ENCODE measurements around the gene HHAT. TPM values are rescaled to one million over a fixed set of nuclear protein-coding genes. Genes with fewer than 3 reads are reported as not detected.

The HHAT gene
- total RNA-seq, 1 donor from 2014 or later, result 2.9 TPM

GRCh38 chr1:210445931-210446330 lies 117.2 kb downstream of the HHAT start:
- H3K27me3 ChIP-seq (ENCODE audit: control insufficient read depth, insufficient read depth, low read length), result no peaks in the 10 kb centered on the region
- no peaks in the 10 kb centered on the region for H3K36me3 ChIP-seq (ENCODE audit: control insufficient read depth, insufficient read depth, low read length)
- DNase-seq (ENCODE audit: low read depth), result no peak
- no peak overlapping the region for H3K4me3 ChIP-seq (ENCODE audit: low read depth, low read length)
- TF ChIP-seq CTCF (IDR thresholded peaks at IDR 0.05; ENCODE audit: insufficient read depth, low read length, severe bottlenecking), result no peak
- FAIRE-seq, result no peak

- Histone ChIP-seq H3K36me3 (ENCODE audit: control insufficient read depth, insufficient read depth, low read length) (no peaks in the 10 kb centered on the region), H3K27me3 (ENCODE audit: control insufficient read depth, insufficient read depth, low read length) (no peaks in the 10 kb centered on the region), H3K4me3 (ENCODE audit: low read depth, low read length) (no peak overlapping the region)
- no peak for DNase-seq (ENCODE audit: low read depth)
- no peak for FAIRE-seq
- TF ChIP-seq CTCF (IDR thresholded peaks at IDR 0.05; ENCODE audit: insufficient read depth, low read length, severe bottlenecking), result no peak
Observed at GRCh38 chr1:210446479-210446878, 117.8 kb downstream of the HHAT start.

- no peaks in the 10 kb centered on the region for H3K27me3 ChIP-seq (ENCODE audit: control insufficient read depth, insufficient read depth, low read length)
- no peaks in the 10 kb centered on the region for H3K36me3 ChIP-seq (ENCODE audit: control insufficient read depth, insufficient read depth, low read length)
- TF ChIP-seq CTCF (IDR thresholded peaks at IDR 0.05; ENCODE audit: insufficient read depth, low read length, severe bottlenecking), result no peak
- no peak overlapping the region for H3K4me3 ChIP-seq (ENCODE audit: low read depth, low read length)
- DNase-seq (ENCODE audit: low read depth) (no peak), FAIRE-seq (no peak)
Observed at GRCh38 chr1:210447456-210448057, 118.9 kb downstream of the HHAT start.

- no peak for FAIRE-seq
- DNase-seq (ENCODE audit: low read depth), result peak; percentile 47
Observed at GRCh38 chr1:210448297-210448892, 119.7 kb downstream of the HHAT start.

GRCh38 chr1:210455840-210456603 lies 127.3 kb downstream of the HHAT start:
- TF ChIP-seq CTCF (IDR thresholded peaks at IDR 0.05; ENCODE audit: insufficient read depth, low read length, severe bottlenecking), result no peak
- Histone ChIP-seq H3K36me3 (ENCODE audit: control insufficient read depth, insufficient read depth, low read length) (no peaks in the 10 kb centered on the region), H3K4me3 (ENCODE audit: low read depth, low read length) (no peak overlapping the region), H3K27me3 (ENCODE audit: control insufficient read depth, insufficient read depth, low read length) (no peaks in the 10 kb centered on the region)
- DNase-seq (ENCODE audit: low read depth) (no peak), FAIRE-seq (no peak)

More at GRCh38 chr1:210448297-210448892, 119.7 kb downstream of the HHAT start:
- TF ChIP-seq CTCF (IDR thresholded peaks at IDR 0.05; ENCODE audit: insufficient read depth, low read length, severe bottlenecking), result peak; percentile 55
- Histone ChIP-seq H3K36me3 (ENCODE audit: control insufficient read depth, insufficient read depth, low read length) (no peaks in the 10 kb centered on the region), H3K4me3 (ENCODE audit: low read depth, low read length) (no peak overlapping the region), H3K27me3 (ENCODE audit: control insufficient read depth, insufficient read depth, low read length) (no peaks in the 10 kb centered on the region)

All from bronchial epithelial cell (primary cell).